WTC11 (cell line): ENCODE results near the gene IGSF9B. TPM values are rescaled to one million over a fixed set of nuclear protein-coding genes. Genes with fewer than 3 reads are reported as not detected.

Source experiments
- ATAC-seq: fragments of 200-7000 bp; cut with Tn5 transposase; 2 replicates; pipeline ENCODE4 v1.10.0; 2021; ENCODE audit warnings: mild to moderate bottlenecking, moderate library complexity
- CTCF ChIA-PET: fragments of 300-600 bp; sonication (Branson Sonifier 250); formaldehyde crosslinking; loops from one replicate; lab custom pipeline; 2021; ENCODE audit warnings: antibody characterized with exemption; lab: Charles Lee
- POLR2A ChIA-PET: fragments of 350-600 bp; sonication (Branson Sonifier 250); formaldehyde crosslinking; loops from one replicate; lab custom pipeline; 2021; ENCODE audit warnings: antibody characterized with exemption; lab: Charles Lee
- DNase-seq: peaks from one replicate; pipeline ENCODE4 v3.0.0; 2021; ENCODE audit warnings: low spot score
- H3K27ac Mint-ChIP-seq: 2 replicates; pipeline ENCODE4 v1.8.0; 2021; ENCODE audit warnings: mixed read lengths
- H3K27me3 Mint-ChIP-seq: 2 replicates; pipeline ENCODE4 v1.8.0; 2021; ENCODE audit warnings: low read depth, mild to moderate bottlenecking, moderate library complexity, mixed read lengths
- H3K36me3 Mint-ChIP-seq: 2 replicates; pipeline ENCODE4 v1.8.0; 2021; ENCODE audit warnings: mixed read lengths
- H3K4me1 Mint-ChIP-seq: 2 replicates; pipeline ENCODE4 v1.8.0; 2022; ENCODE audit warnings: mixed read lengths
- H3K4me3 Mint-ChIP-seq: 2 replicates; pipeline ENCODE4 v1.8.0; 2021; ENCODE audit warnings: mild to moderate bottlenecking, moderate library complexity, mixed read lengths
- H3K9me3 Mint-ChIP-seq: 2 replicates; pipeline ENCODE4 v1.8.0; 2021; ENCODE audit warnings: mixed read lengths
- ATF6 ChIP-seq: sonication (generic); formaldehyde crosslinking; IDR thresholded peaks from 2 replicates; pipeline ENCODE4 v1.8.1; 2023; ENCODE audit warnings: mild to moderate bottlenecking, missing genetic modification reagents
- CBFB ChIP-seq: sonication (generic); formaldehyde crosslinking; IDR thresholded peaks from 2 replicates; pipeline ENCODE4 v1.8.1; 2022; ENCODE audit warnings: mild to moderate bottlenecking, low read depth, missing genetic modification reagents
- CREM ChIP-seq: sonication (generic); formaldehyde crosslinking; IDR thresholded peaks from 2 replicates; pipeline ENCODE4 v1.8.1; 2022; ENCODE audit warnings: mild to moderate bottlenecking, missing genetic modification reagents, moderate library complexity
- CTCF ChIP-seq: fragments of 200-600 bp; IDR thresholded peaks from 2 replicates; pipeline ENCODE4 v1.8.0; 2022; ENCODE audit warnings: antibody characterized with exemption
- FOXP1 ChIP-seq: sonication (generic); formaldehyde crosslinking; IDR thresholded peaks from 2 replicates; pipeline ENCODE4 v1.8.0; 2022; ENCODE audit warnings: missing genetic modification reagents, mild to moderate bottlenecking, moderate library complexity, borderline replicate concordance
- HMGA2 ChIP-seq: fragments of 250-450 bp; sonication (Bioruptor Pico); IDR thresholded peaks from 2 replicates; pipeline ENCODE4 v1.4.0; 2021; ENCODE audit warnings: mild to moderate bottlenecking, moderate library complexity
- IRF1 ChIP-seq: sonication (generic); formaldehyde crosslinking; IDR thresholded peaks from 2 replicates; pipeline ENCODE4 v1.8.0; 2023; ENCODE audit warnings: missing genetic modification reagents
- MYBL2 ChIP-seq: sonication (generic); formaldehyde crosslinking; IDR thresholded peaks from 2 replicates; pipeline ENCODE4 v1.8.1; 2023; ENCODE audit warnings: mild to moderate bottlenecking, moderate library complexity, missing genetic modification reagents
- NFE2L1 ChIP-seq: sonication (generic); formaldehyde crosslinking; IDR thresholded peaks from 2 replicates; pipeline ENCODE4 v1.8.1; 2023; ENCODE audit warnings: missing genetic modification reagents
- NR2C2 ChIP-seq: sonication (generic); formaldehyde crosslinking; IDR thresholded peaks from 2 replicates; pipeline ENCODE4 v1.8.0; 2022; ENCODE audit warnings: mild to moderate bottlenecking, missing genetic modification reagents
- OVOL2 ChIP-seq: fragments of 250-450 bp; sonication (Bioruptor Pico); IDR thresholded peaks from 2 replicates; pipeline ENCODE4 v1.9.0; 2021; ENCODE audit warnings: mild to moderate bottlenecking, borderline replicate concordance
- PREB ChIP-seq: sonication (generic); formaldehyde crosslinking; IDR thresholded peaks from 2 replicates; pipeline ENCODE4 v1.8.1; 2022; ENCODE audit warnings: mild to moderate bottlenecking, missing genetic modification reagents, moderate library complexity, borderline replicate concordance
- ZNF138 ChIP-seq: sonication (generic); formaldehyde crosslinking; conservative IDR thresholded peaks from 2 replicates; pipeline ENCODE4 v1.8.1; 2022; ENCODE audit warnings: mild to moderate bottlenecking, moderate library complexity, missing genetic modification reagents
- ZNF512 ChIP-seq: sonication (generic); formaldehyde crosslinking; IDR thresholded peaks from 2 replicates; pipeline ENCODE4 v1.8.1; 2022; ENCODE audit warnings: missing genetic modification reagents, borderline replicate concordance
- ZNF671 ChIP-seq: fragments of 250-450 bp; sonication (Bioruptor Pico); IDR thresholded peaks from 2 replicates; pipeline ENCODE4 v1.8.0; 2021; ENCODE audit warnings: mild to moderate bottlenecking
- total RNA-seq: library from RNA; stranded (reverse); gene quantifications from 3 replicates; pipeline ENCODE4 v1.2.3, GENCODE V29; 2021
- TF ChIP-seq, protein P1 (sequence below): sonication (generic); formaldehyde crosslinking; IDR thresholded peaks from 2 replicates; pipeline ENCODE4 v1.8.0; 2022; ENCODE audit warnings: mild to moderate bottlenecking, missing genetic modification reagents
- TF ChIP-seq, protein P2 (sequence below): fragments of 250-450 bp; sonication (Bioruptor Pico); IDR thresholded peaks from 2 replicates; pipeline ENCODE4 v2.1.2; 2022; ENCODE audit warnings: mild to moderate bottlenecking, moderate library complexity
- TF ChIP-seq, protein P3 (sequence below): sonication (generic); formaldehyde crosslinking; IDR thresholded peaks from 2 replicates; pipeline ENCODE4 v1.8.0; 2022; ENCODE audit warnings: missing genetic modification reagents
- TF ChIP-seq, protein P4 (sequence below): sonication (generic); formaldehyde crosslinking; IDR thresholded peaks from 2 replicates; pipeline ENCODE4 v1.8.1; 2023; ENCODE audit warnings: mild to moderate bottlenecking, moderate library complexity, missing genetic modification reagents

The IGSF9B gene
- total RNA-seq, 1 experiment from 2014 or later = 52.7 TPM

GRCh38 chr11:134001088-134001487 lies 44.3 kb upstream of the IGSF9B start (continued):
- TF ChIP-seq, protein P1, sequence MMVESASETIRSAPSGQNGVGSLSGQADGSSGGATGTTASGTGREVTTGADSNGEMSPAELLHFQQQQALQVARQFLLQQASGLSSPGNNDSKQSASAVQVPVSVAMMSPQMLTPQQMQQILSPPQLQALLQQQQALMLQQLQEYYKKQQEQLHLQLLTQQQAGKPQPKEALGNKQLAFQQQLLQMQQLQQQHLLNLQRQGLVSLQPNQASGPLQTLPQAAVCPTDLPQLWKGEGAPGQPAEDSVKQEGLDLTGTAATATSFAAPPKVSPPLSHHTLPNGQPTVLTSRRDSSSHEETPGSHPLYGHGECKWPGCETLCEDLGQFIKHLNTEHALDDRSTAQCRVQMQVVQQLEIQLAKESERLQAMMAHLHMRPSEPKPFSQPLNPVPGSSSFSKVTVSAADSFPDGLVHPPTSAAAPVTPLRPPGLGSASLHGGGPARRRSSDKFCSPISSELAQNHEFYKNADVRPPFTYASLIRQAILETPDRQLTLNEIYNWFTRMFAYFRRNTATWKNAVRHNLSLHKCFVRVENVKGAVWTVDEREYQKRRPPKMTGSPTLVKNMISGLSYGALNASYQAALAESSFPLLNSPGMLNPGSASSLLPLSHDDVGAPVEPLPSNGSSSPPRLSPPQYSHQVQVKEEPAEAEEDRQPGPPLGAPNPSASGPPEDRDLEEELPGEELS = no peak
- TF ChIP-seq IRF1 = no peak

DNA sequence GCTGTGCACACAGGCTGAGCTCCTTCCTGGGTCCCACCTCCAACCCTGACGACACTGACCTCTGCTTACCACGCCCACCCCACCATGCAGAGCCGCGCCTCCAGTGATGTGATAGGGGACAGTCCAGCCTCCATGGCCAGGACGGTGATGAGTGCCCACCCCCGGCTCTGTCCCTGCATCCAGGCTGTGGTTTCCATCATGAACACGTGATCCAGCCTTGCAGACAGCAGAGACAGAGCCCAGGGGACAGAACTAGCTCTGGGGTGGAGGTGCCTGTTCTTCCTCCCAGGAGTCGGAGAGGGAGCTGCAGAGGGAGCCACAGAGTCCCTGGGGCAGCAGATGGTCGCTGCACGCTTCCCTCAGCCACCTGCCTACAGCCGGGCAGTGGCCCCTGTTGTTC lies 42.6 kb upstream of the IGSF9B start:
- Mint-ChIP-seq H3K4me1 (no peaks in the 10 kb centered on the region), H3K4me3 (no peak overlapping the region), H3K9me3 (peaks cover 5% of the 10 kb centered on the region; the same call in 1 of the 2 replicates)
- TF ChIP-seq, protein P2, sequence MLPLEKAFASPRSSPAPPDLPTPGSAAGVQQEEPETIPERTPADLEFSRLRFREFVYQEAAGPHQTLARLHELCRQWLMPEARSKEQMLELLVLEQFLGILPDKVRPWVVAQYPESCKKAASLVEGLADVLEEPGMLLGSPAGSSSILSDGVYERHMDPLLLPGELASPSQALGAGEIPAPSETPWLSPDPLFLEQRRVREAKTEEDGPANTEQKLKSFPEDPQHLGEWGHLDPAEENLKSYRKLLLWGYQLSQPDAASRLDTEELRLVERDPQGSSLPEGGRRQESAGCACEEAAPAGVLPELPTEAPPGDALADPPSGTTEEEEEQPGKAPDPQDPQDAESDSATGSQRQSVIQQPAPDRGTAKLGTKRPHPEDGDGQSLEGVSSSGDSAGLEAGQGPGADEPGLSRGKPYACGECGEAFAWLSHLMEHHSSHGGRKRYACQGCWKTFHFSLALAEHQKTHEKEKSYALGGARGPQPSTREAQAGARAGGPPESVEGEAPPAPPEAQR (CRISPR knock-in tag) = no peak
- TF ChIP-seq OVOL2 (CRISPR knock-in tag) (no peak), CREM (CRISPR knock-in tag) (no peak), NR2C2 (no peak), PREB (CRISPR knock-in tag) (no peak), ZNF512 (CRISPR knock-in tag) (no peak), ZNF671 (CRISPR knock-in tag) (no peak), CBFB (CRISPR knock-in tag) (no peak), ATF6 (CRISPR knock-in tag) (no peak), FOXP1 (CRISPR knock-in tag) (no peak), MYBL2 (CRISPR knock-in tag) (no peak), NFE2L1 (CRISPR knock-in tag) (no peak), ZNF138 (CRISPR knock-in tag) (no peak), HMGA2 (CRISPR knock-in tag) (no peak), CTCF (no peak)
- TF ChIP-seq, protein P3, sequence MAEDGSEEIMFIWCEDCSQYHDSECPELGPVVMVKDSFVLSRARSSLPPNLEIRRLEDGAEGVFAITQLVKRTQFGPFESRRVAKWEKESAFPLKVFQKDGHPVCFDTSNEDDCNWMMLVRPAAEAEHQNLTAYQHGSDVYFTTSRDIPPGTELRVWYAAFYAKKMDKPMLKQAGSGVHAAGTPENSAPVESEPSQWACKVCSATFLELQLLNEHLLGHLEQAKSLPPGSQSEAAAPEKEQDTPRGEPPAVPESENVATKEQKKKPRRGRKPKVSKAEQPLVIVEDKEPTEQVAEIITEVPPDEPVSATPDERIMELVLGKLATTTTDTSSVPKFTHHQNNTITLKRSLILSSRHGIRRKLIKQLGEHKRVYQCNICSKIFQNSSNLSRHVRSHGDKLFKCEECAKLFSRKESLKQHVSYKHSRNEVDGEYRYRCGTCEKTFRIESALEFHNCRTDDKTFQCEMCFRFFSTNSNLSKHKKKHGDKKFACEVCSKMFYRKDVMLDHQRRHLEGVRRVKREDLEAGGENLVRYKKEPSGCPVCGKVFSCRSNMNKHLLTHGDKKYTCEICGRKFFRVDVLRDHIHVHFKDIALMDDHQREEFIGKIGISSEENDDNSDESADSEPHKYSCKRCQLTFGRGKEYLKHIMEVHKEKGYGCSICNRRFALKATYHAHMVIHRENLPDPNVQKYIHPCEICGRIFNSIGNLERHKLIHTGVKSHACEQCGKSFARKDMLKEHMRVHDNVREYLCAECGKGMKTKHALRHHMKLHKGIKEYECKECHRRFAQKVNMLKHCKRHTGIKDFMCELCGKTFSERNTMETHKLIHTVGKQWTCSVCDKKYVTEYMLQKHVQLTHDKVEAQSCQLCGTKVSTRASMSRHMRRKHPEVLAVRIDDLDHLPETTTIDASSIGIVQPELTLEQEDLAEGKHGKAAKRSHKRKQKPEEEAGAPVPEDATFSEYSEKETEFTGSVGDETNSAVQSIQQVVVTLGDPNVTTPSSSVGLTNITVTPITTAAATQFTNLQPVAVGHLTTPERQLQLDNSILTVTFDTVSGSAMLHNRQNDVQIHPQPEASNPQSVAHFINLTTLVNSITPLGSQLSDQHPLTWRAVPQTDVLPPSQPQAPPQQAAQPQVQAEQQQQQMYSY (CRISPR knock-in tag) = no peak
- TF ChIP-seq, protein P4, sequence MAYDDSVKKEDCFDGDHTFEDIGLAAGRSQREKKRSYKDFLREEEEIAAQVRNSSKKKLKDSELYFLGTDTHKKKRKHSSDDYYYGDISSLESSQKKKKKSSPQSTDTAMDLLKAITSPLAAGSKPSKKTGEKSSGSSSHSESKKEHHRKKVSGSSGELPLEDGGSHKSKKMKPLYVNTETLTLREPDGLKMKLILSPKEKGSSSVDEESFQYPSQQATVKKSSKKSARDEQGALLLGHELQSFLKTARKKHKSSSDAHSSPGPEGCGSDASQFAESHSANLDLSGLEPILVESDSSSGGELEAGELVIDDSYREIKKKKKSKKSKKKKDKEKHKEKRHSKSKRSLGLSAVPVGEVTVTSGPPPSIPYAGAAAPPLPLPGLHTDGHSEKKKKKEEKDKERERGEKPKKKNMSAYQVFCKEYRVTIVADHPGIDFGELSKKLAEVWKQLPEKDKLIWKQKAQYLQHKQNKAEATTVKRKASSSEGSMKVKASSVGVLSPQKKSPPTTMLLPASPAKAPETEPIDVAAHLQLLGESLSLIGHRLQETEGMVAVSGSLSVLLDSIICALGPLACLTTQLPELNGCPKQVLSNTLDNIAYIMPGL = no peak

More for the DNA sequence above, 42.6 kb upstream of the IGSF9B start:
- DNase-seq = no peak
- H3K36me3 Mint-ChIP-seq = no peaks in the 10 kb centered on the region
- CTCF ChIA-PET = interaction anchor here (1.7 kb wide), 1 partner anchor 51 kb away, joined by 7 read pairs; no protein-coding TSS in a partner anchor
- POLR2A ChIA-PET = no interaction called here
- ATAC-seq = no peak
- H3K27ac Mint-ChIP-seq = no peak overlapping the region
- no peaks in the 10 kb centered on the region; the same call in 1 of the 2 replicates for H3K27me3 Mint-ChIP-seq
